Measurements from ENCODE around the gene ZNF384.

The ZNF384 gene

DNA sequence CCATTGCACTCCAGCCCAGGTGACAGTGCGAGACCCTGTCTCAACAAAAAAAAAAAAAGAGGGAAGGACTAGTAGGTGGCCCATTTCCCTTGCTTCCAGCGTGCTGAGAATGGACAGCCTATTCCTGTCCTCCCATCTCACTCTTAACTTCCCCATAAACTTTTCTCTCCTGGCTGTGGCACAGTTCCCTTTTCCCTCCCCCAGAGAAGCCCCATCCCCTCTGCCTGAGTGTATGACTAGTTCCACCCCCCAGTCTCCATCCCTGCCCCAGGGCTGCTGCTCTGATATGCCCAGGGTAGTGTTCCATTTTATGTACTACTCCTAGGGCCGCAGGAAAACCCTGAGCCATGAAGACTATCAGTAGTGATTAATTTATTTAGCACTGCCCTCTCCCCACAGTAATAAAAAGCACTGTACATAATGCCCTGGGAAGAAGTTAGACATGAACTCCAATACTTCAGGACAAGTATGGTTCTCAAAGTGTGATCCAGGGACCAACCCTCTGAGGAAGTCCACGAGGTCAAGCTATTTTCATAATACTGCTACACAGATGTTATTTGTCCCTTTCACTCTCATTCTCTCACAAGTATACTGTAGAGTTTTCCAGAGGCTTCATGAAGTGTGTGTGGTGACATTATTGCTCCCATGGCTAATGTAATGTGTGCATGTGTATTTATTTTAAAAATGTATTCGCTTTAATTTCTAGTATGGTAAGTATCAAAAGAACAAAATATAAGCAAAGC, 70.5 kb downstream of the ZNF384 start:
- no peak for DNase-seq

Measured in right forelimb (tissue), 1 donor.